ENCODE measurements around the gene AARSD1.

The AARSD1 gene

GRCh38 chr17:42950044-42950783 is 14.0 kb downstream of the AARSD1 start:
- DNase-seq (ENCODE audit: extremely low read depth, insufficient read length): no peak
- Histone ChIP-seq H3K27me3 (replicated peaks; ENCODE audit: control insufficient read depth, insufficient read depth, low read length) (no peaks in the 10 kb centered on the region), H3K4me3 (replicated peaks; ENCODE audit: low read depth, low read length) (no peak overlapping the region), H3K36me3 (ENCODE audit: control insufficient read depth, insufficient read depth, low read length) (peaks cover 10% of the 10 kb centered on the region)
- no peak for TF ChIP-seq CTCF (IDR thresholded peaks at IDR 0.05; ENCODE audit: insufficient read depth, low read length, poor library complexity, severe bottlenecking)

- no peak for TF ChIP-seq CTCF (IDR thresholded peaks at IDR 0.05; ENCODE audit: insufficient read depth, low read length, poor library complexity, severe bottlenecking)
- DNase-seq (ENCODE audit: extremely low read depth, insufficient read length): no peak
- no peaks in the 10 kb centered on the region for H3K27me3 ChIP-seq (replicated peaks; ENCODE audit: control insufficient read depth, insufficient read depth, low read length)
- no peak overlapping the region for H3K4me3 ChIP-seq (replicated peaks; ENCODE audit: low read depth, low read length)
- peaks cover 2% of the 10 kb centered on the region for H3K36me3 ChIP-seq (ENCODE audit: control insufficient read depth, insufficient read depth, low read length)
These were observed 17.4 kb downstream of the AARSD1 start for GRCh38 chr17:42946812-42947211.

GRCh38 chr17:42944211-42944610 is 20.0 kb downstream of the AARSD1 start:
- H3K36me3 ChIP-seq (ENCODE audit: control insufficient read depth, insufficient read depth, low read length): no peaks in the 10 kb centered on the region; the same call in 1 of the 2 replicates
- no peak overlapping the region for H3K4me3 ChIP-seq (replicated peaks; ENCODE audit: low read depth, low read length)
- TF ChIP-seq CTCF (IDR thresholded peaks at IDR 0.05; ENCODE audit: insufficient read depth, low read length, poor library complexity, severe bottlenecking): no peak
- DNase-seq (ENCODE audit: extremely low read depth, insufficient read length): no peak
- no peaks in the 10 kb centered on the region for H3K27me3 ChIP-seq (replicated peaks; ENCODE audit: control insufficient read depth, insufficient read depth, low read length)

- H3K4me3 ChIP-seq (replicated peaks; ENCODE audit: low read depth, low read length): no peak overlapping the region
- H3K27me3 ChIP-seq (replicated peaks; ENCODE audit: control insufficient read depth, insufficient read depth, low read length): no peaks in the 10 kb centered on the region; the same call in 1 of the 2 replicates
- no peaks in the 10 kb centered on the region for H3K36me3 ChIP-seq (ENCODE audit: control insufficient read depth, insufficient read depth, low read length)
- TF ChIP-seq CTCF (IDR thresholded peaks at IDR 0.05; ENCODE audit: insufficient read depth, low read length, poor library complexity, severe bottlenecking): peak; percentile 72
- no peak for DNase-seq (ENCODE audit: extremely low read depth, insufficient read length)
These were observed 26.3 kb downstream of the AARSD1 start for GRCh38 chr17:42937712-42938596.

GRCh38 chr17:42929497-42929844 is 34.8 kb downstream of the AARSD1 start:
- Histone ChIP-seq H3K4me3 (replicated peaks; ENCODE audit: low read depth, low read length) (no peak overlapping the region), H3K36me3 (ENCODE audit: control insufficient read depth, insufficient read depth, low read length) (no peaks in the 10 kb centered on the region), H3K27me3 (replicated peaks; ENCODE audit: control insufficient read depth, insufficient read depth, low read length) (no peaks in the 10 kb centered on the region)
- no peak for TF ChIP-seq CTCF (IDR thresholded peaks at IDR 0.05; ENCODE audit: insufficient read depth, low read length, poor library complexity, severe bottlenecking)
- DNase-seq (ENCODE audit: extremely low read depth, insufficient read length): no peak
